OCI-LY1 (cell line): ENCODE data around the gene RTF2.

Source experiments
- EZH2 ChIP-seq: fragments of 200-600 bp; sonication (generic), shearing (Covaris generic); IDR thresholded peaks from 2 replicates; pipeline ENCODE4 v1.8.0; 2017; ENCODE audit warnings: borderline replicate concordance, mixed run types, mild to moderate bottlenecking, antibody characterized with exemption, low read length, moderate library complexity, mixed read lengths
- TF ChIP-seq, protein P1 (sequence below): fragments of 200-600 bp; sonication (generic), shearing (Covaris generic); IDR thresholded peaks from 2 replicates; pipeline ENCODE4 v1.5.1; 2017; ENCODE audit warnings: mild to moderate bottlenecking, antibody characterized with exemption, low read length, moderate library complexity, mixed read lengths

DNA sequence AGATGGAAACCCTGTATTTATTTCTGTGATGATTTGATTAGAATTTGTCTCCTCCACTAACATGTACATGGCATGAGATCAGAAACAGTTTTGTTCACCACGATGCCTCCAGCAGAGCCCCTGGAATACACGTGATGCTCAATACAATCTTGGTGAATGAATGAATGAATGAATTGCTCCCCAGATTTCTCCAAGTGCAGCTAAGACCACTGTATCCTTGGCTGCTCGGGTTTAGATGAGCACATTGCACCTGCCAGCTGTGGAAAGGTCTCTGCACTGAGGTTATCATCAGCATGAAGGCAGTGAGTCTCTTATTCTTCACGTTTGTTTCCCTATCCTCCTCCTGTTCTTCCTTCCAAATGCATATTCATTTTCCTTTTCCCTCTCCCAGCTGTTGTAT is 38.5 kb upstream of the RTF2 start:
- TF ChIP-seq, protein P1, sequence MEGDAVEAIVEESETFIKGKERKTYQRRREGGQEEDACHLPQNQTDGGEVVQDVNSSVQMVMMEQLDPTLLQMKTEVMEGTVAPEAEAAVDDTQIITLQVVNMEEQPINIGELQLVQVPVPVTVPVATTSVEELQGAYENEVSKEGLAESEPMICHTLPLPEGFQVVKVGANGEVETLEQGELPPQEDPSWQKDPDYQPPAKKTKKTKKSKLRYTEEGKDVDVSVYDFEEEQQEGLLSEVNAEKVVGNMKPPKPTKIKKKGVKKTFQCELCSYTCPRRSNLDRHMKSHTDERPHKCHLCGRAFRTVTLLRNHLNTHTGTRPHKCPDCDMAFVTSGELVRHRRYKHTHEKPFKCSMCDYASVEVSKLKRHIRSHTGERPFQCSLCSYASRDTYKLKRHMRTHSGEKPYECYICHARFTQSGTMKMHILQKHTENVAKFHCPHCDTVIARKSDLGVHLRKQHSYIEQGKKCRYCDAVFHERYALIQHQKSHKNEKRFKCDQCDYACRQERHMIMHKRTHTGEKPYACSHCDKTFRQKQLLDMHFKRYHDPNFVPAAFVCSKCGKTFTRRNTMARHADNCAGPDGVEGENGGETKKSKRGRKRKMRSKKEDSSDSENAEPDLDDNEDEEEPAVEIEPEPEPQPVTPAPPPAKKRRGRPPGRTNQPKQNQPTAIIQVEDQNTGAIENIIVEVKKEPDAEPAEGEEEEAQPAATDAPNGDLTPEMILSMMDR, result no peak
- no peak for TF ChIP-seq EZH2
